ENCODE data around the gene DIP2B. TPM values are rescaled to one million over a fixed set of nuclear protein-coding genes. Genes with fewer than 3 reads are reported as not detected.
"Not testable (repeated sequence)": the region's sequence is repeated elsewhere in the genome, so short reads cannot be mapped to it uniquely, and the experiment has no call there.

DIP2B gene
- total RNA-seq, 2 experiments from 2014 or later = 17.0 to 24.1 TPM

DNA sequence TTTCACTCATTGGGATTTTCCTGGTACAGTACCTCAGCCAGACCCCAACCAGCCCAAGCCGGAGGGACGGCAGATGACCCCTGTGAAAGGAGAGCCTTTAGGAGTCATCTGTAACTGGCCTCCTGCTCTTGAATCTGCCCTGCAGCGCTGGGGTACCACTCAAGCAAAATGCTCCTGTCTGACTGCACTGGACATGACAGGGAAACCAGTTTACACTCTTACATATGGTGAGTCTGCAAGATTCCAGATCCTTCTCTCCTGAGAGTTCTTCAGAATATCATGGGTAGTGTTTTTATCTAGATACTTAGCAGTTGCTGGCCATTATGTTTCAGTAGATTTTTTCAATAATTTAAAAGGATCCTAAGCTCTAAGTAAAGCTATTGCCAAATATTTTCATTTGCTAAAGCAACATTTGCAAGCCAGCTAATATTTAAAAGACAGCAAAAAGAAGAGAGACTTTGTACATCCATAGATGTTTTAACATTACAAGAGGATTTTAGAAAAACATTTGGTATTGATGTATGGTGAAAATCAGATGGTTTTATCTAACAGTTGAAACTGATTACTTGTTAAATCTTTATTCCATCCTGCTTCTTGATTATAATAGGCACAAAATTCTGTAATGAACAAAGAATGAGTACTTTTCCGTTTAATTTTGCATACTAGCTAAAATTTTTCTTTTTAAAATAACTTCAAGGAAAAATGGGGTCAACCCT, 174.0 kb downstream of the DIP2B start:
- no peak overlapping the region for H3K4me3 ChIP-seq (ENCODE audit: low read depth, low read length, poor library complexity, severe bottlenecking)
- H2AFZ ChIP-seq (ENCODE audit: low read length) = no peak overlapping the region
- no peaks in the 10 kb centered on the region for H3K9me2 ChIP-seq (ENCODE audit: insufficient read depth, low read length)
- no peaks in the 10 kb centered on the region for H3K4me1 ChIP-seq (ENCODE audit: insufficient read depth, low read length, poor library complexity, severe bottlenecking)
- peaks cover 58% of the 10 kb centered on the region for H3K36me3 ChIP-seq (ENCODE audit: insufficient read depth, low read length)
- DNase-seq (ENCODE audit: low spot score) = no peak
- H3K79me2 ChIP-seq (ENCODE audit: insufficient read depth, low read depth, low read length) = no peaks in the 10 kb centered on the region
- BruUV-seq (replicated peaks) = no TSS peak
- H3K27ac ChIP-seq (ENCODE audit: low read depth, low read length, poor library complexity, severe bottlenecking) = no peak overlapping the region
- no peak for TF ChIP-seq EZH2phosphoT487 (IDR thresholded peaks at IDR 0.05; ENCODE audit: borderline replicate concordance, low read depth, low read length)
- TF ChIP-seq, protein P1, sequence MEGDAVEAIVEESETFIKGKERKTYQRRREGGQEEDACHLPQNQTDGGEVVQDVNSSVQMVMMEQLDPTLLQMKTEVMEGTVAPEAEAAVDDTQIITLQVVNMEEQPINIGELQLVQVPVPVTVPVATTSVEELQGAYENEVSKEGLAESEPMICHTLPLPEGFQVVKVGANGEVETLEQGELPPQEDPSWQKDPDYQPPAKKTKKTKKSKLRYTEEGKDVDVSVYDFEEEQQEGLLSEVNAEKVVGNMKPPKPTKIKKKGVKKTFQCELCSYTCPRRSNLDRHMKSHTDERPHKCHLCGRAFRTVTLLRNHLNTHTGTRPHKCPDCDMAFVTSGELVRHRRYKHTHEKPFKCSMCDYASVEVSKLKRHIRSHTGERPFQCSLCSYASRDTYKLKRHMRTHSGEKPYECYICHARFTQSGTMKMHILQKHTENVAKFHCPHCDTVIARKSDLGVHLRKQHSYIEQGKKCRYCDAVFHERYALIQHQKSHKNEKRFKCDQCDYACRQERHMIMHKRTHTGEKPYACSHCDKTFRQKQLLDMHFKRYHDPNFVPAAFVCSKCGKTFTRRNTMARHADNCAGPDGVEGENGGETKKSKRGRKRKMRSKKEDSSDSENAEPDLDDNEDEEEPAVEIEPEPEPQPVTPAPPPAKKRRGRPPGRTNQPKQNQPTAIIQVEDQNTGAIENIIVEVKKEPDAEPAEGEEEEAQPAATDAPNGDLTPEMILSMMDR (conservative IDR thresholded peaks at IDR 0.05; ENCODE audit: low read length) = no peak
- ChIA-PET POLR2A (interaction anchor here (0.9 kb wide), 1 partner anchor 564 kb away, joined by 3 read pairs; no protein-coding TSS in a partner anchor), CTCF (ENCODE audit: unreplicated experiment) (no interaction called here)
- no peak overlapping the region for H3K4me2 ChIP-seq (ENCODE audit: low read length)
- no peaks in the 10 kb centered on the region for H4K20me1 ChIP-seq (ENCODE audit: insufficient read depth, low read length)
- no peaks in the 10 kb centered on the region for H3K9me3 ChIP-seq (ENCODE audit: low read length)
- intact Hi-C loops (cut with micrococcal nuclease; ENCODE audit: unreplicated experiment) = no loop called here

DNA sequence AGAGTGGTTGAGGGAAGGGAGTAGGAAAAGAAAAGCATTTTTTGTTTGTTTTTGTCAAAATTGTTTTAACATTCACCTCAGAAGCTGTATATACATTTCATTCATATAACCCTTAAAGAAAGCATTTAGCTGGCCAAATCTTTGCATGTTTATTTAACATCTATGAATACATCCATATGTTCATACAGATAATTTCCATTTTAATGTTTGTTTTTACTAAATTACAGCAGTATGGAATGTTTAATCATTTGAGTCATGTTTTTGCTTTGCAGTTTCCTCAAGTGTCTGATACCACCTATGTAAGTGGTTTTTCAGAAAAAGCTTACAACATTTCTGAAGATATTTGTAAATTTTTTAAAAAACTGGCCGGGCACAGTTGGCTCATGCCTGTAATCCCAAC, 174.8 kb downstream of the DIP2B start:
- CTCF ChIA-PET (ENCODE audit: unreplicated experiment) = no interaction called here
- no peaks in the 10 kb centered on the region for H3K9me3 ChIP-seq (ENCODE audit: low read length)
- H3K9me2 ChIP-seq (ENCODE audit: insufficient read depth, low read length) = no peaks in the 10 kb centered on the region
- intact Hi-C loops (cut with micrococcal nuclease; ENCODE audit: unreplicated experiment) = no loop called here
- no peaks in the 10 kb centered on the region for H3K79me2 ChIP-seq (ENCODE audit: insufficient read depth, low read depth, low read length)
- TF ChIP-seq, protein P1 (conservative IDR thresholded peaks at IDR 0.05; ENCODE audit: low read length) = no peak
- TF ChIP-seq EZH2phosphoT487 (IDR thresholded peaks at IDR 0.05; ENCODE audit: borderline replicate concordance, low read depth, low read length) = no peak
- H3K36me3 ChIP-seq (ENCODE audit: insufficient read depth, low read length) = peaks cover 54% of the 10 kb centered on the region
- H3K4me3 ChIP-seq (ENCODE audit: low read depth, low read length, poor library complexity, severe bottlenecking) = no peak overlapping the region
- no peak overlapping the region for H2AFZ ChIP-seq (ENCODE audit: low read length)
- POLR2A ChIA-PET = no interaction called here
- BruUV-seq (replicated peaks) = no TSS peak
- no peaks in the 10 kb centered on the region for H4K20me1 ChIP-seq (ENCODE audit: insufficient read depth, low read length)
- no peak for DNase-seq (ENCODE audit: low spot score)
- H3K4me1 ChIP-seq (ENCODE audit: insufficient read depth, low read length, poor library complexity, severe bottlenecking) = no peaks in the 10 kb centered on the region
- no peak overlapping the region for H3K4me2 ChIP-seq (ENCODE audit: low read length)
- no peak overlapping the region for H3K27ac ChIP-seq (ENCODE audit: low read depth, low read length, poor library complexity, severe bottlenecking)

DNA sequence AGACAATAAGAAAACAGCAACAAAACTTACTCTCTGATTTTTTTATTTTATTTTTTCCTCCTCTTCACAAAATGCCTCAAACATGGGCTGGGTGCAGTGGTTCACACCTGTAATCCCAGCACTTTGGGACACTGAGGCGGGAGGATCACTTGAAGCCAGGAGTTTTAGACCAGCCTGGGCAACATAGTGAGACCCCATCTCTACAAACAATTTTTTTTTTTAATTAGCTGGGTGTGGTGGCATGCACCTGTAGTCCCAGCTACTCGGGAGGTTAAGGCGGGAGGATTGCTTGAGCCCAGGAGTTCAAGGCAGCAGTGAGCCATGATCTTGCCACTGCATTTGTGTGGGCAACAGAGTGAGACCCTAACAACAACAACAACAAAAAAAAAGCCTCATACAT, 176.3 kb downstream of the DIP2B start:
- H3K79me2 ChIP-seq (ENCODE audit: insufficient read depth, low read depth, low read length); intact Hi-C loops (cut with micrococcal nuclease; ENCODE audit: unreplicated experiment); H3K9me2 ChIP-seq (ENCODE audit: insufficient read depth, low read length); CTCF ChIA-PET (ENCODE audit: unreplicated experiment); H3K4me2 ChIP-seq (ENCODE audit: low read length); DNase-seq (ENCODE audit: low spot score); H3K9me3 ChIP-seq (ENCODE audit: low read length); H3K27ac ChIP-seq (ENCODE audit: low read depth, low read length, poor library complexity, severe bottlenecking); H2AFZ ChIP-seq (ENCODE audit: low read length); H4K20me1 ChIP-seq (ENCODE audit: insufficient read depth, low read length); BruUV-seq (replicated peaks); POLR2A ChIA-PET; H3K4me3 ChIP-seq (ENCODE audit: low read depth, low read length, poor library complexity, severe bottlenecking); H3K4me1 ChIP-seq (ENCODE audit: insufficient read depth, low read length, poor library complexity, severe bottlenecking): not testable (repeated sequence)
- peaks cover 49% of the 10 kb centered on the region for H3K36me3 ChIP-seq (ENCODE audit: insufficient read depth, low read length)
